PC-3 (cell line): ENCODE measurements around the gene JARID2.

ENCODE experiments used
- CTCF ChIP-seq: fragments of 300-600 bp; sonication (generic); conservative IDR thresholded peaks from 2 replicates; pipeline ENCODE4 v1.5.1; 2017; ENCODE audit warnings: antibody characterized with exemption, low read depth, mild to moderate bottlenecking, low read length
- EZH2phosphoT487 ChIP-seq: fragments of 300-600 bp; sonication (generic); IDR thresholded peaks from 2 replicates; pipeline ENCODE4 v1.6.1; 2018; ENCODE audit warnings: mild to moderate bottlenecking, antibody characterized with exemption, low read length, borderline replicate concordance

GRCh38 chr6:15561447-15562199 is 315.8 kb downstream of the JARID2 start:
- no peak for TF ChIP-seq CTCF
- no peak for TF ChIP-seq EZH2phosphoT487
